Activated CD4-positive, alpha-beta T cell treated with anti-CD3 and anti-CD28 coated beads, Interleukin-2, Interleukin-6, amounts not matched to agents 100 ng/mL and 50 ng/mL, durations not matched to agents 16 hours and 8 hours (primary cell): Measurements from ENCODE around the gene EMILIN1.
A peak's percentile ranks its signal among the peaks of the same experiment; 100 is the strongest.

Source experiments
- DNase-seq: peaks from one replicate; pipeline ENCODE4 v3.0.0-alpha.2; 2020

EMILIN1 gene

GRCh38 chr2:27078267-27079194 is at the start of gene EMILIN1:
EMILIN1 (plus strand) TSS chr2:27078615; CDS start chr2:27079066, 451 bp downstream.
- no peak for DNase-seq

- no peak for DNase-seq
Observed at GRCh38 chr2:27029051-27029450, 49.4 kb upstream of the EMILIN1 start.

GRCh38 chr2:27032495-27033252 is 45.7 kb upstream of the EMILIN1 start, which contains the start of gene TMEM214:
TMEM214 (plus strand) TSS chr2:27032965; CDS start chr2:27033016, 51 bp downstream.
- DNase-seq: peak; percentile 95

GRCh38 chr2:27033253-27033852 is 45.1 kb upstream of the EMILIN1 start:
- DNase-seq: no peak

GRCh38 chr2:27038012-27038411 is 40.4 kb upstream of the EMILIN1 start:
- no peak for DNase-seq

- no peak for DNase-seq
Observed at GRCh38 chr2:27038631-27039339, 39.6 kb upstream of the EMILIN1 start.

GRCh38 chr2:27039426-27039825 is 39.0 kb upstream of the EMILIN1 start:
- DNase-seq: no peak

GRCh38 chr2:27039871-27040270 is 38.5 kb upstream of the EMILIN1 start:
- DNase-seq: no peak

- no peak for DNase-seq
Observed at GRCh38 chr2:27040282-27040681, 38.1 kb upstream of the EMILIN1 start.

GRCh38 chr2:27041752-27042151 is 36.7 kb upstream of the EMILIN1 start:
- no peak for DNase-seq

GRCh38 chr2:27042159-27042661 is 36.2 kb upstream of the EMILIN1 start:
- DNase-seq: no peak

GRCh38 chr2:27042985-27043634 is 35.3 kb upstream of the EMILIN1 start:
- DNase-seq: no peak

GRCh38 chr2:27049422-27050280 is 28.8 kb upstream of the EMILIN1 start:
- DNase-seq: peak; percentile 76

GRCh38 chr2:27050281-27050995 is 28.0 kb upstream of the EMILIN1 start:
- peak; percentile 92 for DNase-seq

- peak; percentile 98 for DNase-seq
Observed at GRCh38 chr2:27050996-27051901, 27.2 kb upstream of the EMILIN1 start, which contains the start of gene AGBL5. AGBL5 (plus strand) TSS chr2:27051668; CDS start chr2:27052959, 1,291 bp downstream.

- no peak for DNase-seq
Observed at GRCh38 chr2:27051902-27052645, 26.3 kb upstream of the EMILIN1 start.

GRCh38 chr2:27053321-27053720 is 25.1 kb upstream of the EMILIN1 start:
- no peak for DNase-seq

GRCh38 chr2:27053776-27054175 is 24.6 kb upstream of the EMILIN1 start:
- no peak for DNase-seq
